HPDE6-E6E7 (cell line): ENCODE measurements around the gene KLK2.

Experiments used
- DNase-seq: peaks from one replicate; pipeline ENCODE4 v3.0.0; 2011; ENCODE audit warnings: missing footprints; ENCODE audit errors: extremely low spot score

KLK2 gene

GRCh38 chr19:50924586-50924985, 51.3 kb downstream of the KLK2 start:
- no peak for DNase-seq

GRCh38 chr19:50925734-50926133, 52.5 kb downstream of the KLK2 start:
- no peak for DNase-seq

DNA sequence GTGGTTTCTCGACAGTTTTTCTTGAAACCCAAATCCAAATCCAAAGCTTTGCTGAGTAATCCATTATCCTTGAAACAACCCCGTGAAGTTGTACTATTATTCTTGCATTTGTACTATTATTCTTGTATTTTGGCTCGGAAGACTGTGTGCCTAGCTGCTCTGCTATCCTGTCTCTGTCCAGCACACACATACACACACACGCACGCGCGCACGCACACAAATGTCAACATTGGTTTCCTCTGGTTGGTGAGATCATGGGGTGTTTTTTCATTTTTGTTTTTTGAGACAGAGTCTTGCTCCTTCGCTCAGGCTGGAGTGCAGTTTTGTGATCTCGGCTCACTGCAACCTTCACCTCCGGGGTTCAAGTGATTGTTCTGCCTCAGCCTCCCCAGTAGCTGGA, 52.9 kb downstream of the KLK2 start:
- DNase-seq, result no peak

DNA sequence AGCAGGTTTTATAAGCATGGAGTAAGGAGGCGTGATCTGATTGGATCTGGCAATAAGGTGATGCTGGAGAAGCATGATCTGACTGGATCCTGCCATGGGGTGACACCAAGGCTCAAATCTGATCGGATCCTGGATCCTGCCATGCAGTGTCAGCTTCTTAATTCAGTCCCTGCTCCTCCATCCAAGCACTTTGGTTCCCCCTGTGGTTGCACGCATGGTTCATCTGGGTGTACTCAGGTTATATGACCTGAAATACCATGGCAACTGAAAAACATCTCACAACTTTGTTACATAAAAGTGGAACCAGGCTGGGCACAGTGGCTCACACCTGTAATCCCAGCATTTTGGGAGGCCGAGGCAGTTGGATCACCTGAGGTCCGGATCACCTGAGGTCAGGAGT, 55.6 kb downstream of the KLK2 start:
- DNase-seq, result no peak
